Measurements from ENCODE around the gene CCL7.

Gene CCL7

DNA sequence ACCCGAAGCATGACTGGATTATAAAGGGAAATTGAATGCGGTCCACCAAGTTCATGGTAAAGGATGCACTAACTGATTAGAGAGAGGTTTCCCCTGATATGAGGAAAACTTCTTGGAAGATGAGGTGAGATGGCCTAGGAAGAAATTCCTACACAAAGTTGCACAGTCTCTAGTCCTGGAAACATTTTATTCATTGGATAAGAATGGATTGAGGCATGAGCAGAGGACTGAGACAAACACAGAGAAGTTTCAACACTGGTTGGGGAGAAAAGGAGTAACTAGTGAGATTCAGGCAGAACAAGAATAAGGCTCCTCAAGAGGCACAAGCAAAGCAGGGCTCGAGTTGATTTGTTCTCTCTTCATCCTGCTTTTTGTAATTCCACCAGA lies 16.9 kb upstream of the CCL7 start:
- Histone ChIP-seq H3K36me3 (replicated peaks) (no peaks in the 10 kb centered on the region), H3K27me3 (replicated peaks) (no peaks in the 10 kb centered on the region), H3K27ac (peak overlapping the region; percentile 79), H3K4me3 (ENCODE audit: low read depth, low read length) (no peak overlapping the region)
- TF ChIP-seq, protein P1, sequence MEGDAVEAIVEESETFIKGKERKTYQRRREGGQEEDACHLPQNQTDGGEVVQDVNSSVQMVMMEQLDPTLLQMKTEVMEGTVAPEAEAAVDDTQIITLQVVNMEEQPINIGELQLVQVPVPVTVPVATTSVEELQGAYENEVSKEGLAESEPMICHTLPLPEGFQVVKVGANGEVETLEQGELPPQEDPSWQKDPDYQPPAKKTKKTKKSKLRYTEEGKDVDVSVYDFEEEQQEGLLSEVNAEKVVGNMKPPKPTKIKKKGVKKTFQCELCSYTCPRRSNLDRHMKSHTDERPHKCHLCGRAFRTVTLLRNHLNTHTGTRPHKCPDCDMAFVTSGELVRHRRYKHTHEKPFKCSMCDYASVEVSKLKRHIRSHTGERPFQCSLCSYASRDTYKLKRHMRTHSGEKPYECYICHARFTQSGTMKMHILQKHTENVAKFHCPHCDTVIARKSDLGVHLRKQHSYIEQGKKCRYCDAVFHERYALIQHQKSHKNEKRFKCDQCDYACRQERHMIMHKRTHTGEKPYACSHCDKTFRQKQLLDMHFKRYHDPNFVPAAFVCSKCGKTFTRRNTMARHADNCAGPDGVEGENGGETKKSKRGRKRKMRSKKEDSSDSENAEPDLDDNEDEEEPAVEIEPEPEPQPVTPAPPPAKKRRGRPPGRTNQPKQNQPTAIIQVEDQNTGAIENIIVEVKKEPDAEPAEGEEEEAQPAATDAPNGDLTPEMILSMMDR (IDR thresholded peaks at IDR 0.05; ENCODE audit: low read depth, low read length, missing control alignments) = no peak
- no peak for DNase-seq
- in situ Hi-C loops (cut with HindIII; ENCODE audit: low pct_ligation_motif_present, low sequenced_read_pairs) = no loop called here

- Histone ChIP-seq H3K27ac (peak overlapping the region; percentile 79), H3K27me3 (replicated peaks) (no peaks in the 10 kb centered on the region), H3K4me3 (ENCODE audit: low read depth, low read length) (no peak overlapping the region), H3K36me3 (replicated peaks) (no peaks in the 10 kb centered on the region)
- in situ Hi-C loops (cut with HindIII; ENCODE audit: low pct_ligation_motif_present, low sequenced_read_pairs) = no loop called here
- TF ChIP-seq, protein P1 (IDR thresholded peaks at IDR 0.05; ENCODE audit: low read depth, low read length, missing control alignments) = no peak
- no peak for DNase-seq
Measured at GRCh38 chr17:34254146-34254545, 15.9 kb upstream of the CCL7 start.

DNA sequence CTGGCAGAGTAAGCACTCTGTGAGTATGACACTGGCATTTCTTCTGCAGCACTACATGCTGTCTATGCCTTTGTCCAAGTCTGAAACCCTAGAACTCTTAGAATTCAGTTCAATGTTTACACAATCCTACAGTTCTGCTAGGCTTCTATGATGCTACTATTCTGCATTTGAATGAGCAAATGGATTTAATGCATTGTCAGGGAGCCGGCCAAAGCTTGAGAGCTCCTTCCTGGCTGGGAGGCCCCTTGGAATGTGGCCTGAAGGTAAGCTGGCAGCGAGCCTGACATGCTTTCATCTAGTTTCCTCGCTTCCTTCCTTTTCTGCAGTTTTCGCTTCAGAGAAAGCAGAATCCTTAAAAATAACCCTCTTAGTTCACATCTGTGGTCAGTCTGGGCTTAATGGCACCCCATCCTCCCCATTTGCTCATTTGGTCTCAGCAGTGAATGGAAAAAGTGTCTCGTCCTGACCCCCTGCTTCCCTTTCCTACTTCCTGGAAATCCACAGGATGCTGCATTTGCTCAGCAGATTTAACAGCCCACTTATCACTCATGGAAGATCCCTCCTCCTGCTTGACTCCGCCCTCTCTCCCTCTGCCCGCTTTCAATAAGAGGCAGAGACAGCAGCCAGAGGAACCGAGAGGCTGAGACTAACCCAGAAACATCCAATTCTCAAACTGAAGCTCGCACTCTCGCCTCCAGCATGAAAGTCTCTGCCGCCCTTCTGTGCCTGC lies 15.2 kb upstream of the CCL7 start, which contains the start of gene CCL2:
CCL2 (plus strand) TSS at position 635 of the 730 bp plus-strand sequence; CDS start at position 700, 65 bp downstream.
- Histone ChIP-seq H3K27ac (peak within 1 kb of the TSS; percentile 79), H3K36me3 (replicated peaks) (no peaks in the 10 kb centered on the region), H3K4me3 (ENCODE audit: low read depth, low read length) (peak within 1 kb of the TSS; percentile 49), H3K27me3 (replicated peaks) (no peaks in the 10 kb centered on the region)
- peak; percentile 53 for DNase-seq
- TF ChIP-seq, protein P1 (IDR thresholded peaks at IDR 0.05; ENCODE audit: low read depth, low read length, missing control alignments) = no peak
- in situ Hi-C loops (cut with HindIII; ENCODE audit: low pct_ligation_motif_present, low sequenced_read_pairs) = no loop called here

GRCh38 chr17:34255381-34255732 lies 14.7 kb upstream of the CCL7 start:
- Histone ChIP-seq H3K27ac (peak overlapping the region; percentile 79), H3K4me3 (ENCODE audit: low read depth, low read length) (peak overlapping the region; percentile 49), H3K36me3 (replicated peaks) (no peaks in the 10 kb centered on the region), H3K27me3 (replicated peaks) (no peaks in the 10 kb centered on the region)
- TF ChIP-seq, protein P1 (IDR thresholded peaks at IDR 0.05; ENCODE audit: low read depth, low read length, missing control alignments) = no peak
- no peak for DNase-seq
- in situ Hi-C loops (cut with HindIII; ENCODE audit: low pct_ligation_motif_present, low sequenced_read_pairs) = no loop called here

DNA sequence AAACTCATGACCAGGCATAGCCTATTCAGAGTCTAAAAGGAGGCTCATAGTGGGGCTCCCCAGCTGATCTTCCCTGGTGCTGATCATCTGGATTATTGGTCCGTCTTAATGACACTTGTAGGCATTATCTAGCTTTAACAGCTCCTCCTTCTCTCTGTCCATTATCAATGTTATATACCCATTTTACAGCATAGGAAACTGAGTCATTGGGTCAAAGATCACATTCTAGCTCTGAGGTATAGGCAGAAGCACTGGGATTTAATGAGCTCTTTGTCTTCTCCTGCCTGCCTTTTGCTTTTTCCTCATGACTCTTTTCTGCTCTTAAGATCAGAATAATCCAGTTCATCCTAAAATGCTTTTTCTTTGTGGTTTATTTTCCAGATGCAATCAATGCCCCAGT lies 14.2 kb upstream of the CCL7 start:
- Histone ChIP-seq H3K36me3 (replicated peaks) (no peaks in the 10 kb centered on the region), H3K4me3 (ENCODE audit: low read depth, low read length) (peak overlapping the region; percentile 49), H3K27ac (peak overlapping the region; percentile 79), H3K27me3 (replicated peaks) (no peaks in the 10 kb centered on the region)
- in situ Hi-C loops (cut with HindIII; ENCODE audit: low pct_ligation_motif_present, low sequenced_read_pairs) = no loop called here
- TF ChIP-seq, protein P1 (IDR thresholded peaks at IDR 0.05; ENCODE audit: low read depth, low read length, missing control alignments) = no peak
- DNase-seq = no peak
